HG02798 (cell line): ENCODE results near the gene MEGF9.
"Not testable (repeated sequence)": the region's sequence is repeated elsewhere in the genome, so short reads cannot be mapped to it uniquely, and the experiment has no call there.

ENCODE experiments used
- ATAC-seq: cut with Tn5 transposase; IDR thresholded peaks from one replicate; pipeline ENCODE4 v1.9.1; 2021; ENCODE audit warnings: mild to moderate bottlenecking; ENCODE audit not compliant: unreplicated experiment, poor library complexity

Gene MEGF9

GRCh38 chr9:120676767-120677402 is 37.4 kb downstream of the MEGF9 start:
- no peak for ATAC-seq

GRCh38 chr9:120668399-120668798 is 45.9 kb downstream of the MEGF9 start:
- no peak for ATAC-seq

GRCh38 chr9:120663950-120664349 is 50.3 kb downstream of the MEGF9 start:
- no peak for ATAC-seq

GRCh38 chr9:120663380-120663779 is 50.9 kb downstream of the MEGF9 start:
- no peak for ATAC-seq

- no peak for ATAC-seq
Observed at GRCh38 chr9:120662513-120662912, 51.8 kb downstream of the MEGF9 start.

- no peak for ATAC-seq
Observed at GRCh38 chr9:120659676-120660075, 54.6 kb downstream of the MEGF9 start.

GRCh38 chr9:120659209-120659608 is 55.1 kb downstream of the MEGF9 start:
- ATAC-seq: no peak

- ATAC-seq: no peak
Observed at GRCh38 chr9:120655005-120655622, 59.2 kb downstream of the MEGF9 start.

GRCh38 chr9:120654272-120654671 is 60.0 kb downstream of the MEGF9 start:
- ATAC-seq: no peak

- ATAC-seq: no peak
Observed at GRCh38 chr9:120653762-120654161, 60.5 kb downstream of the MEGF9 start.

DNA sequence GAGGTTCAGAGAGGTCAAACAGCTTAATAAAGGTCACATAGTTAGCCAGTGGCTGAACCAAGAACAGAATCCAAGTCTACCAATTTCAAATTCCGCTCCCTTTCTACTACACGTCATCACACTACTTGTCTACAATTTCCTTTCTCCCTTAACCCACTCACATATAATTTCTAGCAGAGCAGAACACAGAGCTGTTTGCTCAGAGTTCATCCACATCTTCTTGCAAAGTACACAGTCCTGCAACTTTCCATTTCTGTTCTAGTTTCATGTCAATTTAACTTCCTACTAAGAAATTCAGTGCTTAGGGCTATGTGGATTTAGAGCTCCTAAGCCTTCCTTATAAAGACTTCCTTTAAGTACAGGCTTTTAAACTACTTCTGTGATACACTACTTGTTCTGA is 61.3 kb downstream of the MEGF9 start:
- ATAC-seq: no peak

- no peak for ATAC-seq
Observed at GRCh38 chr9:120650352-120650751, 63.9 kb downstream of the MEGF9 start.

DNA sequence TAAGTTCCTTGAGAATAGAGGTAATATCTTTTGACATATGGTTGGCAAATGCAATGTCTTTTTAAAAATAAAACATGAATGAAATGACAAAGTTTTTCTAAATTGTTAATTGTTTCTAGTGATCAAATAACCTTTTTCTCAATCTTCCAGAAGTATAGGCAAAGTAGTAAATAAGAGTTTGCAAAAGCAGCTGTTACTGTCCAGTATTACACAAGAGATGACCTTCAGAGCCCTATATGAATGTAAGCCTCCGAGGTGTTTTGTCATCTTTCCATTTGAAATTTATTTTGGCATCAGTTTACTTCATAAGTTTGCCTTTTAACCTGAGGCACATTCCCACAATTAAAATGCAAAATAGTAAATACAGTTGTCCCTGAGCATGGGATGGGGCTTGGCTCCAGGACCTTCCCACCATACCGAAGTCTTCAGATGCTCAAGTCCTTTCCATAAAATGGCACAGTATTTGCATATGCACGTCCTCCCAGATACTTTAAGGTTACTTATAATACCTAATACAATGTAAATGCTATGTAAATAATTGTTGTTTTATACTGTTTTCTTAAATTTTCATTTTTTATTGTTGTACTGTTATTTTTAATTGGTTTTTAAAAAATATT is 65.6 kb downstream of the MEGF9 start:
- no peak for ATAC-seq

- ATAC-seq: no peak
Observed at GRCh38 chr9:120646948-120647347, 67.3 kb downstream of the MEGF9 start.

DNA sequence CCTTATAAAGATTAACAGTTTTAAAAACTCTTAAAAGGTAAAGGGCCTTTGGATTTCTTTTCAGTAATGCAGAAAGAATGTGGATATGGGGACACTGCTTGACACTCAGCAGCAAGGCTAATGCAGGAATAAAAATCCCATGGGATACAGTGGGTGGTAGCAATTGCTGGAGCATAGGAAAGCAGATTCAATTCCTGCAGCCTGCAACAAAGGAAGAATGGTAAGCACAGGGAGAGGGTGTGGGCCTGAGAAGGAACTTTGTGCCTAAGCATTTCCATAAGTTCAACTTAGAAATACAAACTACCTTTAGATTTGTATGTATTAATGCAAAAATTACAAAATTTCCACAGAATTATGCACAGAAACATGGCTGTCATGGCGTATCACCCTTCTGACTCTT is 68.5 kb downstream of the MEGF9 start:
- no peak for ATAC-seq

GRCh38 chr9:120643061-120643460 is 71.2 kb downstream of the MEGF9 start:
- no peak for ATAC-seq

DNA sequence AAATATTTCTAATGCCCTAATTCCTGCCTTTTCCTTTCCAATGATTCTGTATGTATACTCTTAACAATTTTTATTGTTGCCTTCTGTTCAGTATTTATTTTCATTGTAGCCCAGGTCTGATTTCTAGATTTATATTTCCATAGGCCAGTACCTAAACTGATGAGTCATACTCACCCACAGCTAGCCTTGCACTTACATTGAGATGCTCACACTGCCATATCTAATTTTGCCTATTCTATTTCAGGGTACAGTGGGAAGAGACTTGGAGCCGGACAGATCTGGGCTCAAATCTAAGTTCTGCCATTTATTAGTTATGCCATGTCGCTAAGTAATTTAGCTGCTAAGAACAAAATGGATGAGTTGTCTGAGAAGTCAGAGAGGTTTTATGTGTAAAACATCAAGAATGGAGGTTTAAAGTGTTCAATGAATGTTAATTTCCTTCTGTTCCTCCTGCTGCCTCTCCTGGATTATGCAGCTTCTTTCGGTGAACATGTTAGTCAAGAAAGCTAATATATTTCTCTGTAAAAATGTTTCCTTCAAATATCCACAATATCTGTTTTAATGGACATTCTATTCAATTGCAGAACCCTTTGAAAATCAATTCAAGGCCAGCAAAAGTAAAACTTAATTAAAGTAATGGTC is 72.0 kb downstream of the MEGF9 start:
- no peak for ATAC-seq

DNA sequence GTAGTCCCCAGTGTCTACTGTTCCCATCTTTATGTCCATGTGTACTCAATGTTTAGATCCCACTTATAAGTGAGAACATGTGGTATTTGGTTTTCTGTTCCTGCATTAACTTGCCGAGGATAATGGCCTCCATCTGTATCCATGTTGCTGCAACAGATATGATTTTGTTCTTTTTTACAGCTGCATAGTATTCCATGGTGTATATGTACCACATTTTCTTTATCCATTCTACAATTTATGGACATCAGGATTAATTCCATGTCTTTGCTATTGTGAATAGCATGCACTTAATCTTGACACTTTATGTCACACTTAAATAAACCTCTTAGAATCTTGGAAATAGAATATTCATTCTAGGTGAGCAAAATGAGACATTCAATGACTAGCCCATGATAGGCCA is 73.4 kb downstream of the MEGF9 start:
- ATAC-seq: not testable (repeated sequence)

DNA sequence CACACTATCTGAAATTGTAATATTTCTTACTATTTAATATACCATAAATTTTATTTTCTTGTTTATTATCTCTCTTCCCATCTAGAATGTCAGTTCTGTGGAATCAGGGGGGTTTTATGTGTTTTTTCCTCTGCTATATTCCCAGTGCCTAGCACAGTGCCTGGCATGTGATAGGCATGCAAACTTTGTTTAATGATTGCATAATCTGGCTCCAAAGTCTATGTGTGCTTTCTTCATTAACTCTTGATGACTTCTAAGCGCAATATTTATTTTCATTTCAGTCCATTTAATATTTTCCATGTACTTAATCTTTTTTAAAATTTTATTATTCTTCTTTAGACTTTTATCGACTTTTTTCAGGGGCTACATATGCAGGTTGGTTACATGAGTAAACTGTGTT is 73.9 kb downstream of the MEGF9 start:
- ATAC-seq: no peak

- no peak for ATAC-seq
Observed at GRCh38 chr9:120637919-120638318, 76.4 kb downstream of the MEGF9 start.

DNA sequence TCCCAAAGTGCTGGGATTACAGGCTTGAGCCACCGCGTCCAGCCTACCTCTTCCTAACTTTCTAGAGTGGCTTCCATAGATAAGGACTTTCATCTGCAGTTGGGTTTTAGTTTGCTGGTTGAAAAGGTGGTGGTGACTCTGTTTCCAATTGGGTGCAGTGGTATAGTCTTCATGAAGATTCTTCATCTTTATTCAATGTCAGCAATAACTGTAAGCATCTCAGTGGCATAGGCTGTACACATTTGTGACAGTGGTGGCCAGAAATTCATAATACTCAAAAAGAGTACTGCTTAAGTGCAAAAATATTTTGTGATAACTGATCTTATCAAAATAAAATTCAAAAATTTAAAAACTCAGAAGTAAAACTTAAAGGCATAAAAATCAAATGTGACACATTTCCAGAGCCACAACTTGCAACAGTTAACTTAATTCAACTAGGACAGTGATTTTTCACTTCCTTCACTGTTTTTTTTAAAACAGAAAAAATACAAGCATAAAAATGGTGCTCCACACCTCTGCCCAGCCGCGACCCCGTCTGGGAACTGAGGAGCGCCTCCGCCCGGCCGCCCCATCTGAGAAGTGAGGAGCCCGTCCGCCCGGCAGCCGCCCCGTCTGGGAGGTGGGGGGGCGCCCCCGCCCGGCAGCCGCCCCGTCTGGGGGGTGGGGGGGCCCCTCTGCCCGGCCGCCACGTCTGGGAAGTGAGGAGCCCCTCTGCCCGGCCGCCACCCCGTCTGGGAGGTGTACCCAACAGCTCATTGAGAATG is 77.9 kb downstream of the MEGF9 start:
- no peak for ATAC-seq
